T-helper 1 cell treated with Interleukin-12 subunit alpha and Interleukin-12 subunit beta and Interleukin-4 antibody, amounts not matched to agents 30 μg/mL and 1 μg/mL, for 36 hours (primary cell): ENCODE measurements around the gene IGHMBP2.
"Not testable (repeated sequence)": the region's sequence is repeated elsewhere in the genome, so short reads cannot be mapped to it uniquely, and the experiment has no call there.

Experiments used
- H3K27ac Mint-ChIP-seq: one replicate; pipeline ENCODE4 v1.8.0; 2021; ENCODE audit warnings: mild to moderate bottlenecking, mixed read lengths
- H3K27me3 Mint-ChIP-seq: one replicate; pipeline ENCODE4 v1.8.0; 2021; ENCODE audit warnings: low read depth, mixed read lengths
- H3K36me3 Mint-ChIP-seq: one replicate; pipeline ENCODE4 v1.8.0; 2021; ENCODE audit warnings: low read depth, mixed read lengths
- H3K4me1 Mint-ChIP-seq: one replicate; pipeline ENCODE4 v1.8.0; 2021; ENCODE audit warnings: low read depth, mixed read lengths
- H3K4me3 Mint-ChIP-seq: one replicate; pipeline ENCODE4 v1.8.0; 2021; ENCODE audit warnings: mild to moderate bottlenecking, moderate library complexity, mixed read lengths
- H3K9me3 Mint-ChIP-seq: one replicate; pipeline ENCODE4 v1.8.0; 2021; ENCODE audit warnings: mixed read lengths

IGHMBP2 gene

GRCh38 chr11:68903288-68904247 is at the start of gene IGHMBP2, which contains the start of gene MRPL21:
Gene IGHMBP2 (plus strand): TSS chr11:68903891. CDS start chr11:68903953, 62 bp downstream.
Gene MRPL21 (minus strand): TSS chr11:68903832. CDS start chr11:68903810, 22 bp downstream.
- Mint-ChIP-seq H3K4me1 (peaks cover 29% of the 10 kb centered on the region), H3K27ac (peak within 1 kb of the TSS; percentile 92)

GRCh38 chr11:68854273-68854958 is 49.3 kb upstream of the IGHMBP2 start:
- no peak overlapping the region for H3K4me3 Mint-ChIP-seq
- no peaks in the 10 kb centered on the region for H3K9me3 Mint-ChIP-seq
- H3K36me3 Mint-ChIP-seq = no peaks in the 10 kb centered on the region
- no peak overlapping the region for H3K27ac Mint-ChIP-seq
- H3K4me1 Mint-ChIP-seq = no peaks in the 10 kb centered on the region
- peaks cover 50% of the 10 kb centered on the region for H3K27me3 Mint-ChIP-seq

More at GRCh38 chr11:68903288-68904247, at the start of gene IGHMBP2, which contains the start of gene MRPL21:
- H3K4me3 Mint-ChIP-seq = peak within 1 kb of the TSS; percentile 97
- no peaks in the 10 kb centered on the region for H3K27me3 Mint-ChIP-seq
- H3K36me3 Mint-ChIP-seq = peaks cover 23% of the 10 kb centered on the region
- H3K9me3 Mint-ChIP-seq = no peaks in the 10 kb centered on the region

GRCh38 chr11:68855205-68855981 is 48.3 kb upstream of the IGHMBP2 start:
- Mint-ChIP-seq H3K27ac (no peak overlapping the region), H3K9me3 (no peaks in the 10 kb centered on the region), H3K27me3 (peaks cover 50% of the 10 kb centered on the region), H3K4me1 (no peaks in the 10 kb centered on the region), H3K4me3 (no peak overlapping the region), H3K36me3 (no peaks in the 10 kb centered on the region)

GRCh38 chr11:68856425-68857030 is 47.2 kb upstream of the IGHMBP2 start:
- H3K4me3 Mint-ChIP-seq, H3K36me3 Mint-ChIP-seq, H3K27ac Mint-ChIP-seq, H3K9me3 Mint-ChIP-seq, H3K4me1 Mint-ChIP-seq: not testable (repeated sequence)
- H3K27me3 Mint-ChIP-seq = peaks cover 50% of the 10 kb centered on the region

GRCh38 chr11:68857037-68857586 is 46.6 kb upstream of the IGHMBP2 start:
- Mint-ChIP-seq H3K27ac (no peak overlapping the region), H3K9me3 (no peaks in the 10 kb centered on the region), H3K27me3 (peaks cover 47% of the 10 kb centered on the region), H3K4me3 (no peak overlapping the region), H3K36me3 (no peaks in the 10 kb centered on the region), H3K4me1 (no peaks in the 10 kb centered on the region)

- H3K27me3 Mint-ChIP-seq = peaks cover 30% of the 10 kb centered on the region
- no peak overlapping the region for H3K27ac Mint-ChIP-seq
- H3K4me1 Mint-ChIP-seq = no peaks in the 10 kb centered on the region
- H3K4me3 Mint-ChIP-seq = no peak overlapping the region
- peaks cover 10% of the 10 kb centered on the region for H3K9me3 Mint-ChIP-seq
- H3K36me3 Mint-ChIP-seq = no peaks in the 10 kb centered on the region
These were observed 44.6 kb upstream of the IGHMBP2 start for GRCh38 chr11:68859123-68859522.

GRCh38 chr11:68862421-68862820 is 41.3 kb upstream of the IGHMBP2 start:
- H3K4me3 Mint-ChIP-seq = no peak overlapping the region
- no peaks in the 10 kb centered on the region for H3K4me1 Mint-ChIP-seq
- peaks cover 10% of the 10 kb centered on the region for H3K9me3 Mint-ChIP-seq
- no peak overlapping the region for H3K27ac Mint-ChIP-seq
- peaks cover 4% of the 10 kb centered on the region for H3K27me3 Mint-ChIP-seq
- no peaks in the 10 kb centered on the region for H3K36me3 Mint-ChIP-seq

- Mint-ChIP-seq H3K36me3 (no peaks in the 10 kb centered on the region), H3K9me3 (peaks cover 10% of the 10 kb centered on the region), H3K4me3 (no peak overlapping the region), H3K27me3 (peaks cover 6% of the 10 kb centered on the region), H3K4me1 (no peaks in the 10 kb centered on the region), H3K27ac (no peak overlapping the region)
These were observed 40.0 kb upstream of the IGHMBP2 start for GRCh38 chr11:68863553-68864265.

GRCh38 chr11:68865241-68865640 is 38.5 kb upstream of the IGHMBP2 start:
- Mint-ChIP-seq H3K36me3 (no peaks in the 10 kb centered on the region), H3K4me1 (peaks cover 6% of the 10 kb centered on the region), H3K9me3 (peaks cover 10% of the 10 kb centered on the region)

GRCh38 chr11:68867066-68867465 is 36.6 kb upstream of the IGHMBP2 start:
- H3K27ac Mint-ChIP-seq = no peak overlapping the region
- H3K4me3 Mint-ChIP-seq = no peak overlapping the region
- H3K4me1 Mint-ChIP-seq = peaks cover 6% of the 10 kb centered on the region
- peaks cover 27% of the 10 kb centered on the region for H3K27me3 Mint-ChIP-seq
- no peaks in the 10 kb centered on the region for H3K36me3 Mint-ChIP-seq
- peaks cover 10% of the 10 kb centered on the region for H3K9me3 Mint-ChIP-seq

More at GRCh38 chr11:68865241-68865640, 38.5 kb upstream of the IGHMBP2 start:
- Mint-ChIP-seq H3K4me3 (no peak overlapping the region), H3K27ac (no peak overlapping the region), H3K27me3 (peaks cover 19% of the 10 kb centered on the region)

GRCh38 chr11:68868221-68868835 is 35.4 kb upstream of the IGHMBP2 start:
- H3K4me1 Mint-ChIP-seq = peaks cover 6% of the 10 kb centered on the region
- peaks cover 4% of the 10 kb centered on the region for H3K9me3 Mint-ChIP-seq
- no peaks in the 10 kb centered on the region for H3K36me3 Mint-ChIP-seq
- peaks cover 39% of the 10 kb centered on the region for H3K27me3 Mint-ChIP-seq
- H3K27ac Mint-ChIP-seq = no peak overlapping the region
- H3K4me3 Mint-ChIP-seq = no peak overlapping the region

GRCh38 chr11:68870470-68870869 is 33.2 kb upstream of the IGHMBP2 start:
- Mint-ChIP-seq H3K4me1 (peaks cover 6% of the 10 kb centered on the region), H3K4me3 (peak overlapping the region; percentile 81), H3K36me3 (no peaks in the 10 kb centered on the region), H3K27me3 (peaks cover 40% of the 10 kb centered on the region), H3K9me3 (no peaks in the 10 kb centered on the region), H3K27ac (no peak overlapping the region)
